HepG2 (cell line): ENCODE data around the gene TMEM229B. TPM values are rescaled to one million over a fixed set of nuclear protein-coding genes. Genes with fewer than 3 reads are reported as not detected.

Experiments used
- ATAC-seq: fragments of 200-7000 bp; cut with Tn5 transposase; 3 replicates; pipeline ENCODE4 v1.9.1; 2020; ENCODE audit warnings: mild to moderate bottlenecking, moderate library complexity
- BruUV-seq: library from RNA; stranded (reverse); fragments of 400-500 nt; replicated peaks from 2 replicates; lab custom pipeline; 2021; lab: Mats Ljungman, UMichigan
- CTCF ChIA-PET: fragments of 300-600 bp; formaldehyde crosslinking; extraction: SDS; loops from one replicate; lab custom pipeline; 2021; ENCODE audit warnings: low total read pairs, inconsistent platforms, low intra/inter-chr PET ratio; lab: Yijun Ruan, JAX
- POLR2A ChIA-PET: fragments of 350-600 bp; sonication (Branson Sonifier 250); formaldehyde crosslinking; loops from one replicate; lab custom pipeline; 2020; ENCODE audit warnings: antibody characterized with exemption, inconsistent platforms; lab: Yijun Ruan, JAX
- DNase-seq: peaks from one replicate; pipeline ENCODE4 v3.0.0-alpha.2; 2015; ENCODE audit warnings: low spot score
- FAIRE-seq: peaks from 3 replicates; lab custom pipeline; 2011; peaks lifted over from hg19 to GRCh38; lab: Jason Lieb, UNC
- H2AFZ ChIP-seq: one replicate; pipeline ENCODE4 v1.6.1; 2011; ENCODE audit warnings: low read length, inconsistent platforms
- H3K27ac ChIP-seq: fragments of 300-600 bp; 3 replicates; pipeline ENCODE4 v1.8.0; 2011; ENCODE audit warnings: mixed run types, mild to moderate bottlenecking, mixed read lengths, low read length, inconsistent platforms; ENCODE audit not compliant: insufficient read depth; ENCODE audit errors: extremely low read length
- H3K27me3 ChIP-seq, 2 experiments: fragments of 200-600 bp in 1 of 2; 2 replicates in 1 of 2; 3 replicates in 1 of 2; pipeline versions ENCODE4 v1.6.0 to v1.8.0; 2011; ENCODE audit warnings: low read length in 2 of 2, mild to moderate bottlenecking in 2 of 2, moderate library complexity in 2 of 2, inconsistent platforms in 1 of 2; ENCODE audit not compliant: insufficient read depth in 2 of 2, control insufficient read depth in 1 of 2
- H3K36me3 ChIP-seq, 2 experiments: fragments of 200-600 bp in 1 of 2; replicated peaks in 1 of 2; 2 replicates in 1 of 2; 3 replicates in 1 of 2; pipeline versions ENCODE4 v1.5.1 to v1.8.0; 2011; ENCODE audit warnings: low read length in 2 of 2, inconsistent platforms in 1 of 2; ENCODE audit not compliant: insufficient read depth in 2 of 2, control insufficient read depth in 1 of 2
- H3K4me1 ChIP-seq: 2 replicates; pipeline ENCODE4 v1.5.1; 2012; ENCODE audit warnings: low read length, inconsistent platforms; ENCODE audit not compliant: insufficient read depth
- H3K4me2 ChIP-seq: 2 replicates; pipeline ENCODE4 v1.6.0; 2011; ENCODE audit warnings: low read depth, low read length, inconsistent platforms
- H3K4me3 ChIP-seq, 3 experiments: fragments of 200-600 bp in 1 of 3; sonication (generic), shearing (Covaris generic) in 1 of 3; replicated peaks in 1 of 3; 2 replicates each; pipeline ENCODE4 v1.5.1; 2011 to 2016; ENCODE audit warnings: low read length in 3 of 3, inconsistent platforms in 2 of 3, low read depth in 2 of 3, mild to moderate bottlenecking in 2 of 3, control low read depth in 1 of 3, mixed read lengths in 1 of 3; ENCODE audit not compliant: insufficient read depth in 1 of 3
- H3K79me2 ChIP-seq: one replicate; pipeline ENCODE4 v1.6.1; 2011; ENCODE audit warnings: low read length, inconsistent platforms; ENCODE audit not compliant: insufficient read depth
- H3K9ac ChIP-seq: 2 replicates; pipeline ENCODE4 v1.6.0; 2011; ENCODE audit warnings: mild to moderate bottlenecking, low read depth, low read length, inconsistent platforms; ENCODE audit not compliant: insufficient read depth
- H3K9me3 ChIP-seq: 2 replicates; pipeline ENCODE4 v1.5.1; 2012; ENCODE audit warnings: mild to moderate bottlenecking, low read length
- H4K20me1 ChIP-seq: 2 replicates; pipeline ENCODE4 v1.6.0; 2011; ENCODE audit warnings: inconsistent platforms, mild to moderate bottlenecking, low read length, moderate library complexity; ENCODE audit not compliant: insufficient read depth
- HCFC1 ChIP-seq: fragments of 150-350 bp; IDR thresholded peaks from 2 replicates; pipeline ENCODE4 v1.6.1; 2014; ENCODE audit warnings: low read depth, low read length
- HNRNPK ChIP-seq: fragments of 200-400 bp; formaldehyde crosslinking; IDR thresholded peaks from 2 replicates; pipeline ENCODE4 v1.6.1; 2018; ENCODE audit warnings: low read length, low read depth, moderate library complexity, mild to moderate bottlenecking; ENCODE audit not compliant: poor library complexity, severe bottlenecking
- LCORL ChIP-seq, 2 experiments: fragments of 450-650 bp in 1 of 2; sonication (generic) in 1 of 2; formaldehyde crosslinking in 1 of 2; IDR thresholded peaks; 2 replicates each; pipeline versions ENCODE4 v1.5.0 to v1.6.1; 2017 to 2020; ENCODE audit warnings: antibody characterized with exemption in 1 of 2, missing genetic modification reagents in 1 of 2
- NFIC ChIP-seq: IDR thresholded peaks from 2 replicates; pipeline ENCODE4 v1.6.1; 2012; ENCODE audit warnings: mild to moderate bottlenecking, low read length, inconsistent platforms
- POLR2A ChIP-seq, 2 experiments: IDR thresholded peaks; 2 replicates each; pipeline ENCODE4 v1.6.1; 2011; ENCODE audit warnings: low read depth in 2 of 2, low read length in 2 of 2, mild to moderate bottlenecking in 1 of 2, moderate library complexity in 1 of 2; ENCODE audit not compliant: insufficient read depth in 1 of 2
- SNAI1 ChIP-seq: sonication (generic); formaldehyde crosslinking; IDR thresholded peaks from 2 replicates; pipeline ENCODE4 v1.5.0; 2020; ENCODE audit warnings: mild to moderate bottlenecking, missing genetic modification reagents, borderline replicate concordance
- ZNF468 ChIP-seq: sonication (generic); formaldehyde crosslinking; IDR thresholded peaks from 2 replicates; pipeline ENCODE4 v1.8.0; 2022; ENCODE audit warnings: mild to moderate bottlenecking, moderate library complexity, missing genetic modification reagents
- WGBS: methylation state at CpG from one replicate; pipeline ENCODE4 v1.1.6; 2017; ENCODE audit warnings: low lambda C conversion rate; 5-methylcytosine and 5-hydroxymethylcytosine counted together
- in situ Hi-C: cut with HindIII; loops from 2 replicates; pipeline ENCODE4 v1.10.0; 2017; ENCODE audit warnings: low pct_unique_long_range_greater_than_20kb; ENCODE audit not compliant: extremely low pct_ligation_motif_present
- intact Hi-C: fragments of 100-400 bp; cut with micrococcal nuclease; formaldehyde crosslinking; loops from one replicate; pipeline ENCODE4 v1.10.0; 2022; ENCODE audit not compliant: unreplicated experiment
- polyA plus RNA-seq, 8 experiments: library from polyadenylated mRNA; depleted of rRNA in 3 of 8; stranded (reverse) in 7 of 8; unstranded in 1 of 8; fragments of >200 nt; fragmentation: Illumina TruSeq in 4 of 8; extraction: Trizol in 4 of 8; gene quantifications; 2 replicates each; pipeline versions ENCODE4 v1.2.1 to v1.2.3, GENCODE V29; 2011 to 2016; ENCODE audit warnings: low read depth in 4 of 8, missing spikeins in 1 of 8, mixed read lengths in 1 of 8; ENCODE audit not compliant: insufficient read depth in 1 of 8
- total RNA-seq, 5 experiments: library from RNA; depleted of rRNA; stranded (reverse); fragments of >200 nt; fragmentation: Illumina TruSeq; extraction: Trizol; gene quantifications; 2 replicates each; pipeline ENCODE4 v1.2.3, GENCODE V29; 2016; ENCODE audit warnings: low read depth in 1 of 5
- TF ChIP-seq, protein P1 (sequence below): sonication (generic); formaldehyde crosslinking; IDR thresholded peaks from 2 replicates; pipeline ENCODE4 v1.8.0; 2022; ENCODE audit warnings: mild to moderate bottlenecking, missing genetic modification reagents
- TF ChIP-seq, protein P2 (sequence below): sonication (generic); formaldehyde crosslinking; IDR thresholded peaks from 2 replicates; pipeline ENCODE4 v1.4.0; 2020; ENCODE audit warnings: missing genetic modification reagents
- TF ChIP-seq, protein P3 (sequence below): sonication (generic); formaldehyde crosslinking; IDR thresholded peaks from 2 replicates; pipeline ENCODE4 v1.4.0; 2020; ENCODE audit warnings: missing genetic modification reagents
- TF ChIP-seq, protein P4 (sequence below): sonication (generic); formaldehyde crosslinking; IDR thresholded peaks from 2 replicates; pipeline ENCODE4 v1.9.0; 2021; ENCODE audit warnings: missing genetic modification reagents, borderline replicate concordance
- TF ChIP-seq, protein P5 (sequence below): sonication (generic); formaldehyde crosslinking; IDR thresholded peaks from 2 replicates; pipeline ENCODE4 v1.5.0; 2020; ENCODE audit warnings: missing genetic modification reagents

Gene TMEM229B
- total and polyA plus RNA-seq, 2 of the 13 experiments (the other 11 are each of a cell fraction or from before 2014, with no cell fraction given) = 0.69 to 1.1 TPM

DNA sequence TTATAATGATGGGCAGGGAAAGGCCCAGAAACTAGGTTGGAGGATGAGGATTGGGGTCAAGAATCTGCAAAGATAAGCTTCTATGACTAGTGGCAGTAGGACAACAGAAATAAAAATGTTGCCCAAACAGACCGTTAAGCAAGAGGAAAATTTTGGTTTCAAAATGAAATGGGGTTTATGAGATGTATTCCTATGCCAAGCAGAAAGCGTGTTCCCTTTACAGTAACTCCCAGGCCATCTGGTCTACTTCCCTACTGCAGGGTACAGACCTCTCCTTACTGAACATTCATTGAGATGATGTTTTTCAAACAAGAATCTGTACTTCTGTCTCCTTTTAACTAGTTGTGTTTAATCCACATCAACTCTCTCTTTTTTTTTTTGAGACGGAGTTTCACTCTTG lies 20.4 kb upstream of the TMEM229B start:
- H4K20me1 ChIP-seq = no peaks in the 10 kb centered on the region
- CTCF ChIA-PET = no interaction called here
- intact Hi-C loops = no loop called here
- TF ChIP-seq POLR2A (IDR thresholded peaks at IDR 0.05; ENCODE audit: insufficient read depth in 1 of 2, low read depth in 2 of 2, low read length in 2 of 2) = no peak
- TF ChIP-seq SNAI1 (CRISPR knock-in tag) = no peak
- TF ChIP-seq, protein P1, sequence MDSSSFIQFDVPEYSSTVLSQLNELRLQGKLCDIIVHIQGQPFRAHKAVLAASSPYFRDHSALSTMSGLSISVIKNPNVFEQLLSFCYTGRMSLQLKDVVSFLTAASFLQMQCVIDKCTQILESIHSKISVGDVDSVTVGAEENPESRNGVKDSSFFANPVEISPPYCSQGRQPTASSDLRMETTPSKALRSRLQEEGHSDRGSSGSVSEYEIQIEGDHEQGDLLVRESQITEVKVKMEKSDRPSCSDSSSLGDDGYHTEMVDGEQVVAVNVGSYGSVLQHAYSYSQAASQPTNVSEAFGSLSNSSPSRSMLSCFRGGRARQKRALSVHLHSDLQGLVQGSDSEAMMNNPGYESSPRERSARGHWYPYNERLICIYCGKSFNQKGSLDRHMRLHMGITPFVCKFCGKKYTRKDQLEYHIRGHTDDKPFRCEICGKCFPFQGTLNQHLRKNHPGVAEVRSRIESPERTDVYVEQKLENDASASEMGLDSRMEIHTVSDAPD (CRISPR knock-in tag) = no peak
- TF ChIP-seq, protein P2, sequence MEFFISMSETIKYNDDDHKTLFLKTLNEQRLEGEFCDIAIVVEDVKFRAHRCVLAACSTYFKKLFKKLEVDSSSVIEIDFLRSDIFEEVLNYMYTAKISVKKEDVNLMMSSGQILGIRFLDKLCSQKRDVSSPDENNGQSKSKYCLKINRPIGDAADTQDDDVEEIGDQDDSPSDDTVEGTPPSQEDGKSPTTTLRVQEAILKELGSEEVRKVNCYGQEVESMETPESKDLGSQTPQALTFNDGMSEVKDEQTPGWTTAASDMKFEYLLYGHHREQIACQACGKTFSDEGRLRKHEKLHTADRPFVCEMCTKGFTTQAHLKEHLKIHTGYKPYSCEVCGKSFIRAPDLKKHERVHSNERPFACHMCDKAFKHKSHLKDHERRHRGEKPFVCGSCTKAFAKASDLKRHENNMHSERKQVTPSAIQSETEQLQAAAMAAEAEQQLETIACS (CRISPR knock-in tag) = no peak
- TF ChIP-seq, protein P3, sequence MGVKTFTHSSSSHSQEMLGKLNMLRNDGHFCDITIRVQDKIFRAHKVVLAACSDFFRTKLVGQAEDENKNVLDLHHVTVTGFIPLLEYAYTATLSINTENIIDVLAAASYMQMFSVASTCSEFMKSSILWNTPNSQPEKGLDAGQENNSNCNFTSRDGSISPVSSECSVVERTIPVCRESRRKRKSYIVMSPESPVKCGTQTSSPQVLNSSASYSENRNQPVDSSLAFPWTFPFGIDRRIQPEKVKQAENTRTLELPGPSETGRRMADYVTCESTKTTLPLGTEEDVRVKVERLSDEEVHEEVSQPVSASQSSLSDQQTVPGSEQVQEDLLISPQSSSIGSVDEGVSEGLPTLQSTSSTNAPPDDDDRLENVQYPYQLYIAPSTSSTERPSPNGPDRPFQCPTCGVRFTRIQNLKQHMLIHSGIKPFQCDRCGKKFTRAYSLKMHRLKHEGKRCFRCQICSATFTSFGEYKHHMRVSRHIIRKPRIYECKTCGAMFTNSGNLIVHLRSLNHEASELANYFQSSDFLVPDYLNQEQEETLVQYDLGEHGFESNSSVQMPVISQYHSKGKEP (CRISPR knock-in tag) = no peak
- TF ChIP-seq, protein P4, sequence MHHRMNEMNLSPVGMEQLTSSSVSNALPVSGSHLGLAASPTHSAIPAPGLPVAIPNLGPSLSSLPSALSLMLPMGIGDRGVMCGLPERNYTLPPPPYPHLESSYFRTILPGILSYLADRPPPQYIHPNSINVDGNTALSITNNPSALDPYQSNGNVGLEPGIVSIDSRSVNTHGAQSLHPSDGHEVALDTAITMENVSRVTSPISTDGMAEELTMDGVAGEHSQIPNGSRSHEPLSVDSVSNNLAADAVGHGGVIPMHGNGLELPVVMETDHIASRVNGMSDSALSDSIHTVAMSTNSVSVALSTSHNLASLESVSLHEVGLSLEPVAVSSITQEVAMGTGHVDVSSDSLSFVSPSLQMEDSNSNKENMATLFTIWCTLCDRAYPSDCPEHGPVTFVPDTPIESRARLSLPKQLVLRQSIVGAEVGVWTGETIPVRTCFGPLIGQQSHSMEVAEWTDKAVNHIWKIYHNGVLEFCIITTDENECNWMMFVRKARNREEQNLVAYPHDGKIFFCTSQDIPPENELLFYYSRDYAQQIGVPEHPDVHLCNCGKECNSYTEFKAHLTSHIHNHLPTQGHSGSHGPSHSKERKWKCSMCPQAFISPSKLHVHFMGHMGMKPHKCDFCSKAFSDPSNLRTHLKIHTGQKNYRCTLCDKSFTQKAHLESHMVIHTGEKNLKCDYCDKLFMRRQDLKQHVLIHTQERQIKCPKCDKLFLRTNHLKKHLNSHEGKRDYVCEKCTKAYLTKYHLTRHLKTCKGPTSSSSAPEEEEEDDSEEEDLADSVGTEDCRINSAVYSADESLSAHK = no peak
- TF ChIP-seq, protein P5, sequence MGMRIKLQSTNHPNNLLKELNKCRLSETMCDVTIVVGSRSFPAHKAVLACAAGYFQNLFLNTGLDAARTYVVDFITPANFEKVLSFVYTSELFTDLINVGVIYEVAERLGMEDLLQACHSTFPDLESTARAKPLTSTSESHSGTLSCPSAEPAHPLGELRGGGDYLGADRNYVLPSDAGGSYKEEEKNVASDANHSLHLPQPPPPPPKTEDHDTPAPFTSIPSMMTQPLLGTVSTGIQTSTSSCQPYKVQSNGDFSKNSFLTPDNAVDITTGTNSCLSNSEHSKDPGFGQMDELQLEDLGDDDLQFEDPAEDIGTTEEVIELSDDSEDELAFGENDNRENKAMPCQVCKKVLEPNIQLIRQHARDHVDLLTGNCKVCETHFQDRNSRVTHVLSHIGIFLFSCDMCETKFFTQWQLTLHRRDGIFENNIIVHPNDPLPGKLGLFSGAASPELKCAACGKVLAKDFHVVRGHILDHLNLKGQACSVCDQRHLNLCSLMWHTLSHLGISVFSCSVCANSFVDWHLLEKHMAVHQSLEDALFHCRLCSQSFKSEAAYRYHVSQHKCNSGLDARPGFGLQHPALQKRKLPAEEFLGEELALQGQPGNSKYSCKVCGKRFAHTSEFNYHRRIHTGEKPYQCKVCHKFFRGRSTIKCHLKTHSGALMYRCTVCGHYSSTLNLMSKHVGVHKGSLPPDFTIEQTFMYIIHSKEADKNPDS (CRISPR knock-in tag) = no peak
- no peak for TF ChIP-seq ZNF468 (CRISPR knock-in tag)
- TF ChIP-seq LCORL (IDR thresholded peaks at IDR 0.05) = no peak
- TF ChIP-seq LCORL (CRISPR knock-in tag; IDR thresholded peaks at IDR 0.05) = no peak
- TF ChIP-seq HNRNPK = no peak
- TF ChIP-seq HCFC1 = no peak
- no peak for TF ChIP-seq NFIC
- TF ChIP-seq, all 625 proteins: peak for 0
- Histone ChIP-seq H3K79me2 (no peaks in the 10 kb centered on the region), H3K4me2 (no peak overlapping the region), H2AFZ (no peak overlapping the region), H3K27ac (no peak overlapping the region), H3K27me3 (peaks cover 0 to 32% of the 10 kb centered on the region in 2 experiments; a peak in 4 of 5 replicates), H3K9ac (no peak overlapping the region), H3K9me3 (no peaks in the 10 kb centered on the region), H3K4me1 (peaks cover 4% of the 10 kb centered on the region), H3K4me3 (no peak overlapping the region), H3K36me3 (no peaks in the 10 kb centered on the region)
- POLR2A ChIA-PET = no interaction called here
- BruUV-seq = no TSS peak
- in situ Hi-C loops = no loop called here
- no peak for ATAC-seq
- DNase-seq = no peak
- FAIRE-seq = no peak
- 18% methylated on average over 3 of the region's 3 CpGs for WGBS
